D721Med (cell line): ENCODE data around the gene POU6F2.

Experiments
- DNase-seq: peaks from one replicate; pipeline ENCODE4 v3.0.0; 2011; ENCODE audit warnings: low spot score; ENCODE audit not compliant: insufficient read length
- FAIRE-seq: peaks from 2 replicates; lab custom pipeline; 2011; peaks lifted over from hg19 to GRCh38; lab: Jason Lieb, UNC
- TF ChIP-seq, protein P1 (sequence below): IDR thresholded peaks from 2 replicates; pipeline ENCODE4 v1.5.1; 2012; ENCODE audit warnings: mild to moderate bottlenecking, control low read depth; ENCODE audit not compliant: insufficient read depth; ENCODE audit errors: missing control alignments

The POU6F2 gene

DNA sequence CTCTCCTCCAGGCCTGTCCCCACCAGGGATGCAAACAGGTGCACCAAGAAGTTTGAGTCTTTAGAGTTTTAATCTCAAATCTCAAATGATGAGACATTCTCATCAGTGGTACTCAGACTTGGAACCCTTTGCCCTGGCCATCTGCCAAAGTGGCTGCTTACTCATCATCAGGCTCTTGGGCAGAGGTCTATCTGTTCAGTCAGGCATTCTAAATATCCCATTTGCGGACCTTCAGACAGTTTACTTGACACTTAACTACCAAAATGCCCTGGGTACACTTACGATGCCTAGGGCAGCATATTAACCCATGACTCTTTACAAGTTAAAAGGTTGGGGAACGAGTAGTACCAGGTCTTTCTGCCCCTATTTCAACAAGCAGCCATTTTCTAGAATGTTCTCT lies 527.3 kb downstream of the POU6F2 start:
- TF ChIP-seq, protein P1, sequence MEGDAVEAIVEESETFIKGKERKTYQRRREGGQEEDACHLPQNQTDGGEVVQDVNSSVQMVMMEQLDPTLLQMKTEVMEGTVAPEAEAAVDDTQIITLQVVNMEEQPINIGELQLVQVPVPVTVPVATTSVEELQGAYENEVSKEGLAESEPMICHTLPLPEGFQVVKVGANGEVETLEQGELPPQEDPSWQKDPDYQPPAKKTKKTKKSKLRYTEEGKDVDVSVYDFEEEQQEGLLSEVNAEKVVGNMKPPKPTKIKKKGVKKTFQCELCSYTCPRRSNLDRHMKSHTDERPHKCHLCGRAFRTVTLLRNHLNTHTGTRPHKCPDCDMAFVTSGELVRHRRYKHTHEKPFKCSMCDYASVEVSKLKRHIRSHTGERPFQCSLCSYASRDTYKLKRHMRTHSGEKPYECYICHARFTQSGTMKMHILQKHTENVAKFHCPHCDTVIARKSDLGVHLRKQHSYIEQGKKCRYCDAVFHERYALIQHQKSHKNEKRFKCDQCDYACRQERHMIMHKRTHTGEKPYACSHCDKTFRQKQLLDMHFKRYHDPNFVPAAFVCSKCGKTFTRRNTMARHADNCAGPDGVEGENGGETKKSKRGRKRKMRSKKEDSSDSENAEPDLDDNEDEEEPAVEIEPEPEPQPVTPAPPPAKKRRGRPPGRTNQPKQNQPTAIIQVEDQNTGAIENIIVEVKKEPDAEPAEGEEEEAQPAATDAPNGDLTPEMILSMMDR: no peak
- FAIRE-seq (no peak), DNase-seq (no peak)

DNA sequence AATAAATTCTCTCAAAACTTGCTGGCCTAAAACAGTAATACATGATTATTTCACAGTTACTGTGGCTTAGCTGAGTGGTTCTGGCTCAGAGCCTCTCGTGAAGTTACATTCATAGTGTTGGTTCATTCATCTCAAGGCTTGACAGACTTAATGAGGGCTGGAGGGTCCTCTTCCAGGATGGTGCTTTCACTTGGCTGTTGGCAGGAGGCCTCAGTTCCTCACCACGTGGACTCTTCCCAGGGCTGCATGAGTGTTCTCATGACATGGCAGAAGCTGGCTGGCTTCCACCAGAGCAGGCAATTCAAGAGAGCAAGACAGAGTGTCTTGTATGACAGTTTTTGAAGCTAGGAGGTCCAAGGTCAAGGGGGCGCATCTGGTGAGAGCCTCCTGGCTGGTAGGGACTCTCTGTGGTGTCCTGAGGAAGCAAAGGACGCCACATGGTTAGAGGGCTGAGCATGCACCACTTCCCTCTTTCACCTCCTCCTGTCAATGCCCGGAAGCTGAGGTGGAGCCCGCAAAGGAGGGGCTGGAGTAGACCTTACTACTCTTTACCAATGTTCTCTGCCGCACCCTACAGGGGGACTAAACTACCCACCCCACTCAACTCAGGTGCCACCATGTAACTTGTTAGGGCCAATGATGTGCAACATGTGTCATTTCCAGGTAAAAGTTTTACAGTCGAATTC lies 530.3 kb downstream of the POU6F2 start:
- no peak for DNase-seq
- FAIRE-seq: no peak
- TF ChIP-seq, protein P1: no peak

DNA sequence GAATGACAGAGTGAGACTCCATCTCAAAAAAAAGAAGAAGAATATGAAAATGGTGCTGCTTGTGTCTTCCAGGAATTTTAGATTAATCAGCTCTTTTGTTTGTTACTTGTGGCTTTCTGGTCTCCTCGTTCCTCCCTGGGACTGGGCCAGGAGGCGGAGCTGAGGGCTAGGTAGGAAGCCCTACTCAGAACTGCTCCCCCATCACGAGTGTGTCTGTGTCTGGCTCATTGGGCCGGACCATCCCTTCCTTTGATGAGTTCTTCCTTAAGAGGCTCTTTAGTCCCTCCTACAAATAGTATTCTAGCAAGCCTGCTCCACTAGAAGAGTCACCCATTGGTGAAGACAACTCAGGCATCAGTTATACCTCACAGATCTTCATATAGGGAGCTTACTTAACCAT lies 531.7 kb downstream of the POU6F2 start:
- no peak for DNase-seq

DNA sequence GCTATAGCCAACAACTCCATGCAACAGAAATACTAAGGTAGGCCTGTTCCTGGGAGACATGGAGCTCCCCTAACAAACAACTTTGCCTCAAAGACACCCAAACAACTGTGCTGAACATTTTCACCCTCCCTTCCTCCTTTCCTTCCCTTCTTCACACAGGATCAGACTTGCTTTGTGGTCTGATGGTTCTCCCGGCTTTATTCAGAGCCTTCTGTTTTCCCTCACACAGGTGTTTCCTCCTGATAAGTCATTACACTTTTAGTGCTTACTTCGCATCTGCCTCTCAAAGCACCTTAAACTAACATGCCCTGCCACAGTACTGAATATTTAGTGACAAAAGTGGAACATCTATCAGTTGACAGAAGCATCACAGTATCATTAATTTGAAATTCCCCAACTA lies 532.2 kb downstream of the POU6F2 start:
- FAIRE-seq (no peak), DNase-seq (no peak)
- TF ChIP-seq, protein P1: no peak

More for the DNA sequence above, 531.7 kb downstream of the POU6F2 start:
- TF ChIP-seq, protein P1: no peak
- no peak for FAIRE-seq

DNA sequence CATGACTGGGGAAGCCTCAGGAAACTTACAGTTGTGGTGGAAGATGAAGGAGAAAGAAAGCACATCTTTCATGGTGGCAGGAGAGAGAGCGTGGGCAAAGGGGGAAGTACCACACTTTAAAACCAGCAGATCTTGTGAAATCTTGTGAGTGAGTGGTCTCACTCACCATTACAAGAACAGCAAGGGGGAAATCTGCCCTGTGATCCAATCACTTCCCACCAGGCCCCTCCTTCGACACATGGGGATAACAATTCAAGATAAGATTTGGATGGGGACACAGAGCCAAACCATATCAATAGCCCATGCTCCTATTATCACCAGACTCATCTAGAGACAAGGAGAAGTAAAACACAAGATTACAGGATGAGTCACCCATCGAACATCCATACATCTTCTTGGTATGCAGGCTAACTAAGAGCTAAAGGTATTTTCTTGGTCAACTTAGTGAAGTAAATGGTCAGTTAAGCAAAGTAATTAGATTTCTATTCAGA lies 533.2 kb downstream of the POU6F2 start:
- TF ChIP-seq, protein P1: no peak
- FAIRE-seq (no peak), DNase-seq (no peak)

DNA sequence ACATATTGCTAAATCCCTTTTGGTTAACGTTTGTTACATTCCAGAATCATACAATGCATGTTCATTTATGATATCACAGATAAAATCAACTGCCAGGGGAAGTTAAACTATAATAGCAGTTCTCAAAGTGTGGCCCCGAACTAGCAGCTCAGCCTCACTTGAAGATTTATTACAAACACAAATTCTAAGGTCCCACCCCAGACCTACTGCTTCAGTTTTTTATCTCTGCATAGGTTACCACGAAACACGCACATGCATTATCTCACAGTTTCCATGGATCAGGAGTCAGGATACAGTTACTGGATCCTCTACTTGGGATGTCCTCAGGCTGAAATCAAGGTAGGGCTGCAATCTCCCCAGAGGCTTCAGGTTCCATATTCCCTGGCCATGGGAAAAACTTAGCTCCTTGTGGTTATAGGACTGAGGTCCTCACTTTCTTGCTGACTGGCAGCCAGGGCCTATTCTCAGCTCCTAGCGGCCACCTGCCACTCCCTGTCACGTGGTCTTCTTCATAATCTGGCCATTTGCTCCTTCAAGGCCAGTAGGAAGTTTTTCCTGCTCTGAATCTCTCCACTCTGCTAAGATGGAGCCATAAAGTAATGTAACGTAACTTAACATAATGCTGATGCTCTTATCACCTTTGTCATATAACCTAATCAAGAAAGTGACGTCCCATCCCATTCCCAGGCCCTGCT lies 538.0 kb downstream of the POU6F2 start:
- FAIRE-seq (no peak), DNase-seq (no peak)
- TF ChIP-seq, protein P1: no peak

DNA sequence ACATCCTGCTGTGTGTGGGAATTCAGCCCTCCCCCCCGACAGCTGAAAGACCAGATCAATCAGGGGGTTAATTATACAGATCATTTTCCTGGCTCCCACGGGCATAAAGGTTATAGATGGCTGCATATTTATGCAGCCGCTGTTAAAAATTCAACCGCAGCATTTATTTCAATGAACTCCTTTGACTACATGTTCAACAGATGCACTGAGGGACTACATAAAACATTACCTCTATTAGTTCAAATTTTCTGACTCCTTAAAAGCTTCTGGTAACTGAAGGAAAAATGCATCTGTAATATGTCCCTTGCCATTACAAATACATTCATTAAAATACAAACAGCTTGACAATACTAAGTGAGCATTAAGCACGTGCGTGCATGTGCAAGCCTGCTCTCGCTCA lies 538.8 kb downstream of the POU6F2 start:
- no peak for FAIRE-seq
- TF ChIP-seq, protein P1: no peak
- DNase-seq: no peak
